Testis (tissue), 2 donors: ENCODE results near the gene MEMO1.

Experiments
- POLR2A ChIP-seq: fragments of 450-650 bp; IDR thresholded peaks from one replicate; pipeline ENCODE4 v1.6.1; 2017; ENCODE audit warnings: antibody characterized with exemption, mild to moderate bottlenecking, moderate library complexity
- TF ChIP-seq, protein P1 (sequence below), 3 experiments: fragments of 450-650 bp in 2 of 3; fragments of 200-600 bp in 1 of 3; sonication (generic) in 1 of 3; IDR thresholded peaks; one replicate each; pipeline ENCODE4 v1.5.1; 2016 to 2019; ENCODE audit warnings: antibody characterized with exemption in 3 of 3, mild to moderate bottlenecking in 2 of 3, moderate library complexity in 1 of 3

DNA sequence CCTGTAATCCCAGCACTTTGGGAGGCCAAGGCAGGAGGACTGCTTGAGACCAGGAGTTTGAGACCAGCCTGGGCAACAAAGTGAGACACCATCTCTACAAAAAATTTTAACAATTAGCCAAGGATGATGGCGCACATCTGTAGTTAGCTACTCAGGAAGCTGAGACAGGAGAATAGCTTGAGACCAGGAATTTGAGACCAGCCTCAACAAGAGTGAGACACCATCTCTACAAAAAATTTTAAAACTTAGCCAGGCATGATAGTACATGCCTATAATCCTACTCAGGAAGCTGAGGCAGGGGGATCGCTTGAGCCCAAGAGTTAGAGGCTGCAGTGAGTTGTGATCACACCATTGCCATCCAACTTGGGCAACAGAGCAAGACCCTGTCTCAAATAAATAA lies 7.0 kb downstream of the MEMO1 start:
- TF ChIP-seq, protein P1, sequence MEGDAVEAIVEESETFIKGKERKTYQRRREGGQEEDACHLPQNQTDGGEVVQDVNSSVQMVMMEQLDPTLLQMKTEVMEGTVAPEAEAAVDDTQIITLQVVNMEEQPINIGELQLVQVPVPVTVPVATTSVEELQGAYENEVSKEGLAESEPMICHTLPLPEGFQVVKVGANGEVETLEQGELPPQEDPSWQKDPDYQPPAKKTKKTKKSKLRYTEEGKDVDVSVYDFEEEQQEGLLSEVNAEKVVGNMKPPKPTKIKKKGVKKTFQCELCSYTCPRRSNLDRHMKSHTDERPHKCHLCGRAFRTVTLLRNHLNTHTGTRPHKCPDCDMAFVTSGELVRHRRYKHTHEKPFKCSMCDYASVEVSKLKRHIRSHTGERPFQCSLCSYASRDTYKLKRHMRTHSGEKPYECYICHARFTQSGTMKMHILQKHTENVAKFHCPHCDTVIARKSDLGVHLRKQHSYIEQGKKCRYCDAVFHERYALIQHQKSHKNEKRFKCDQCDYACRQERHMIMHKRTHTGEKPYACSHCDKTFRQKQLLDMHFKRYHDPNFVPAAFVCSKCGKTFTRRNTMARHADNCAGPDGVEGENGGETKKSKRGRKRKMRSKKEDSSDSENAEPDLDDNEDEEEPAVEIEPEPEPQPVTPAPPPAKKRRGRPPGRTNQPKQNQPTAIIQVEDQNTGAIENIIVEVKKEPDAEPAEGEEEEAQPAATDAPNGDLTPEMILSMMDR (IDR thresholded peaks at IDR 0.05), result no peak
- TF ChIP-seq POLR2A, result no peak
